Renal cortex interstitium (tissue), 11 donors: Measurements from ENCODE around the gene TRANK1. TPM values are rescaled to one million over a fixed set of nuclear protein-coding genes. Genes with fewer than 3 reads are reported as not detected.
"Not testable (repeated sequence)": the region's sequence is repeated elsewhere in the genome, so short reads cannot be mapped to it uniquely, and the experiment has no call there.

ENCODE experiments used
- DNase-seq, 11 donors: peaks; one replicate each; pipeline ENCODE4 v3.0.0-alpha.2; 2013; ENCODE audit warnings: low read depth in 9 of 11, low spot score in 4 of 11; ENCODE audit errors: extremely low read depth in 1 of 11
- polyA plus RNA-seq, 3 donors: library from polyadenylated mRNA; unstranded; fragments of 120-200 nt; gene quantifications; one replicate each; pipeline ENCODE4 v1.2.1, GENCODE V29; 2013; ENCODE audit not compliant: insufficient read length in 3 of 3

The TRANK1 gene
- polyA plus RNA-seq, 3 donors: 6.6 to 10.4 (median 8.8) TPM

DNA sequence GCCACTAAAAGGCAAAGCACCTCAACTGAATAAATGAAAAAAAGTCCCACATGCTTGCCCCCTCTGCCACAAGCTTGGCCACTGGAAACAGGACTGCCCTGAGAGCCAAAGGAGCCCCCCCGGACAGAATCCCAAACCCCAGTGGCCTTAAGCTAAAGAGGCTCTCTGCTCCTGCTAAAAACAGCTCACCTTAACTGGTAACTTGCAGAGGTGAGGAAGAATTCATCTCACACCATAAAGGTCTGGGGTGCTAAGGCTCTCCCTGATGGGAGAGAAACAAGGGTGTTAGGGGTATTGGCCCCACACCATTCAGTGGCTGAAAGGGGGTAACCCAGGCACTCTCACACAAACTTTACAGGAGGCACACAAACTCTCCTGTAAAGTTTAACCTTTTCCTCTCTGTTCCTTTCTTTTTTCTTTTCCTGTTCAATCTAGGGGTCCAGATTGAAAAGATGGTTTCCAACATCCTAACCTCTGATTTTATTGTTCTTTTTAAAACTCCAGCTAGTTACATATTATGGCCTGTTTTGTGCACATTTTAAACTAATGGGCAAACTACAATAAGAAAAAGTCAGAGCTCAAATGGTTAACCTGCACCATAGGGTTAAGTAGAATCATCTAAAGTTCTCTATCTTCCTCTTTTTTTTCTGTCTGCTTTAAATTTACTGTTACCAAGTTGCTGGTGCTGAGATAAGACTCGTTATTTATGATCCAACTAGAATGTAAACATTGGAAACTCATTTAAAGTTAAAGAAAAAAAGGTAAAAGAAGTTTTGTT is 19.9 kb downstream of the TRANK1 start:
- DNase-seq: no peak

DNA sequence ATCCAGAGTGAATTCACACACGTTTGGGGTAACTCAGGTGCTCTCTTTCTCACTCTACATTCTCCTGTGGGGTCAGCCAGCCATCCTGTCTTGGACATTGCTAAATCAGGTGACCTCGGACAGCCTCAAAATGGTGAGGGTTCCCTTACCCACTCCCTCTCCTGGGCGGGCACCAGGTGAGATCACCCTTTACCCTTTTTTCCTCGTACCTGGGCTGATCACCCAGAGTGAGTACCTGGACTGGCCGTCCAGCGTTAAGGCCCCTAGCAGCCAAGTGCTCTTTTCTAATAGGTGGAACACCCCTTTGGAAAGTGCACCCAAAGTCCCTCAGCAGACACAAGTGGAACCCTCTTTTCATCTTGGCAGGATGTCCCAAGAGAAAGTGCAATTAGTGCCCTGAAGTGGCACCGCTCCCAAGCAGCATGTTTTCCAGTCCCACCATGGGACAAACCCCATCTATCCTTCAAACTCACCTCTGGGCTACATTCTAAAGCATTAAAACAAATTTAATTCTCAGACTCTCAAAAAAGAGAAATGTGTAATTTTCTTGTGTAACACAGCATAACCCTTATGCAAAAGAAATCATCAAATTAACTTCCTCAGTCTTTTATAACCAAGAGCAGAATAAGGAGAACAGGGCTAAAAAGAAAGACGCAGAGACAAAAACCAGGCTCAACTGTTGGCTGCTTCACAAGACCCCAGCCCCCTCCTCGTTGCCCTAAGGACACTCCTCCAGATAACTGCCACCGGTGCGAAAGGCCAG is 20.7 kb downstream of the TRANK1 start:
- DNase-seq: no peak

DNA sequence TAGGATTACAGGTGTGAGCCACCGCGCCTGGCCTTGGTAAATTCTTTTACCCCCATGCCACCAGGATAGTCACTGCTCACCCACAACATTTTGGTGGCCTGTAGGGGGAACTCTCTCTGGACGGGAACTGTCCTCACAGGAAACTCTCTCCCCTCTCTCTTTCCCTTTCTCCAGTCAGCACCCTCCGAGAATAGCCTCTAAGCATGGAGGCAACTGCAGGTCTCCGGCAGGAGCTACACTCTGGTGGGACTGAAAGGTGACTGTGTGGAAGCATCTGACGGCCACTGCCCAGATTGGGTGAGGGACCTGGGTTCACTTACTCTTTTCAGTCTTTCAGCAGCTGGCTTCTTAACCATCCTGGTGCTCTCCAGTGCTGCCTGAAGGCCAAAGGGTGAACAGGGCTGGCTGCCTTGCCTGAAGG is 21.3 kb downstream of the TRANK1 start:
- DNase-seq: no peak

DNA sequence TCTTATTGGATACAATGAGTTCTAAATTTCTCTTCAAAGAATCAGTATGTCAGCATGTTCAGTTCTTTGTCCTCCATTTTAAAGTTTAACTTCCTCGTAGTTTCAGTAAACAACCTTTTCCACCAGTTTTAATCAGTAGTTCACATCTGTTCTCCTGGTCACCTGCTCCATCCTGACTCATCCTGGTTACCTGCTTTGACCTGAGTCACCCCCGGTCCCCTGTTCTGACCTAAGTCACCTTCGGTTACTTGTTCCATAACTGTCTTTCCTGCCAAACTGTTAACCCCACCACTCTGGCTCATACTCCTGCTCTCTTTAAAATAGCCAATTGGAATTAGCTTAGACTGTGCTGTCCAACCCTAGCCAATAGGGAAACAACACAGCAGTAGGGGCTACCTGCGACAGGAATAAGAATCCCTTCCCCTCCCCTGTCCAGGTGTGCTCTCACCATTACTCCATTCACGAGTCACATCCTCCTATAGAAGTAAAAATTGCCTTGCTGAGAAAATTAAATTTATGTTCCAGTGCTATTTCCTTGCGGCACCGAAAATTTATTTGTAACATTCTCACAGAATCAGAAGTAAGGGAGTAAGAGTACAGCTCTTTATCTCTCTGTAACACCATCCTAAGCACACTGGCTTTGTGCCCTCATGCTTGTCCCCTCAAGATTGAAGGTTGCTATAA is 23.8 kb downstream of the TRANK1 start:
- no peak for DNase-seq

DNA sequence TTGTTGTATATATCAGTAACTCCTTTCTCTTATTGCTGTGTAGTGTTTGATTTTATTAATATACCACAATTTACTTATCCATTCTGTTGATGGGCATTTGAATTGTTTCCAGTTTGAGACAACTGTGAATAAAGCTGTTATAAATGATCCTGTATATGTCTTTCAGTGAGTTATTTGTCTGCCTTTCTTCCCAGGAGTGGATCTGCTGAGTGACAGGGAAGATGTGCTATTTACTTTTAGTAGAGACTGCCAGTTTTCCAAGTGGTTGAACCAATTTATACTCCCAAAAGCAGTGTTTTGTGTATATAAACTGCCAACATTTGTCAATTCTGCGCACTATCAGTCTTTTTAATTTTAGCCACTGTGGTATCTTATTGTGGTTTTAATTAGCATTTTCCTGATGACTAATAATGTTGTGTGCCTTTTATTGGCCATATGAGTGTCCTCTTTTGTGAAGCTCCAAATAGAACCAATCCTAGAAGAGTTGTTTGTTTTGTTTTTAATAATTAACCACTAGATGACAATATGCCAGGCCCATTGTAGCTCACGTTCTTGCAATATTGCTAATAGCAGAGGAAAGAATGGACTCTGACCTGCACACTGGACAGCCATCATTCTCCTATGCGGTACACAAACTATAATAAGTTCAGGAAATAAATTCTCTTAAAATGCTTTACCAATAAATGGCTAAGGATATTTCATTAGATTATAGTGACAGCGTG is 25.3 kb downstream of the TRANK1 start:
- DNase-seq: no peak

DNA sequence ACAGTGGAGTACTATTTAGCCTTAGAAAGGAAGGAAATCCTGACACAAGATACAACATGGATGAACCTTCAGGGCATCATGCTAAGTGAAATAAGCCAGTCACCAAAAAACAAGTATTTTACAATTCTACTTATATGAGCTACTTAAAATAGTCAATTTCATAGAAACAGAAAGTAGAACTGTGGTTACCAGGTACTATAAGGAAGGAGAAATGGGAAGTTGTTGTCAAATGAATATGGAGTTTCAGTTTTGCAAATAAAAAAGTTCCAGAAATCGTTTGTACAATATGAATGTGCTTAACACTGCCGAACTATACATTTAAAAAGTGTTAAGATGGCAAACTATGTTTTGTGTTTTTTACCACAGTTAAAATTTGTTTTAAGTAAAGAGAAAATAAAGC is 26.8 kb downstream of the TRANK1 start:
- DNase-seq: no peak

DNA sequence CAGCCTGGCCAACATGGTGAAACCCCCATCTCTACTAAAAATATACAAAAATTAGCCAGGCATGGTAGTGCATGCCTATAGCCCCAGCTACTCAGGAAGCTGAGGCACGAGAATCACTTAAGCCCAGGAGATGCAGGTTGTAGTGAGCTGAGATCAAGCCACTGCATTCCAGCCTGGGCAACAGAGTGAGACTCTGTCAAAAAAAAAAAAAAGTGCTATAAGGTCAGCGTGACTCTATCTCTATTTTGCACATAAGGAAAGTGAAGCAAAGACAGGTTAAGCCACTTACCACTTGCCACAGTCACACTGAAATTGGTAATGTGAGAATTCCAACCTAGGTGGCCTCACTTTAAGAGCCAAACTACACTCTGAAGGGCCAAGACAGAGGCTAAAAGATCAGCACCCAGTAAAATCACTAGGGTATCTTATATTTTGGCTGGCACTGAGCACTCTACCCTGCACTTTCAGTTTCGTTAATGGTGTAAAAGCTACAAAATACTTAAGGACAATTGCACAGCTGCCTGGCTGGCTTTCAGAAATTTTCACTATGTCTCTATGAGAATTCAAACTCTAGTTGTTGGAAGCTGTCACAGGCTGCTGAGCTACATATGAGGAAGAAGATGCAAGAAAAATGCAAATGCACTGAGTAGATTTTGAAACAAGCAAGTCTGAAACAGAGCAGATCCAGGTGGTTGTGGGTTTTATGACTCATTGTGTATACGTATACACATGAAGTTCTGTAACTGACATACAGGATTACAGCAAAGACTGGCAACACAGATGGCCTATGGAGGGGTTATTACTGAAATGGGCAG is 32.7 kb downstream of the TRANK1 start:
- no peak for DNase-seq

DNA sequence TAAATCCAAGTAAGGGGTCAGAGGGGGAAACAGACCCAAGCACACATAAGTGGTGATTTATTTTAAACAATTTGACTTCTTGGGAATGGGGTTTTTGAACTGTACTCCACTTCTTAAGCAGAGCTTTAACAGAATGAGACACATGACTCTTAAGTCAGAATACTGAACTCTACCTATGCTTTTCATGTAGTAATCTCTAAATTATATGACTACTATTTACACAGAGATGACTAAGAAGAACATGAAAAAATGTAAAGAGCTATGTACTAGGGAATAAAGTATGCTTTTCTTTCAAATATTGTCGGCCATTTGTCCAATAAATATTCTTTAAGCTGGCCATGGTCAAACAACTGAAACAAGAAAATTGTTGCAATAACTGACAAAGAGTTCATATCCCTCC is 35.2 kb downstream of the TRANK1 start:
- no peak for DNase-seq

DNA sequence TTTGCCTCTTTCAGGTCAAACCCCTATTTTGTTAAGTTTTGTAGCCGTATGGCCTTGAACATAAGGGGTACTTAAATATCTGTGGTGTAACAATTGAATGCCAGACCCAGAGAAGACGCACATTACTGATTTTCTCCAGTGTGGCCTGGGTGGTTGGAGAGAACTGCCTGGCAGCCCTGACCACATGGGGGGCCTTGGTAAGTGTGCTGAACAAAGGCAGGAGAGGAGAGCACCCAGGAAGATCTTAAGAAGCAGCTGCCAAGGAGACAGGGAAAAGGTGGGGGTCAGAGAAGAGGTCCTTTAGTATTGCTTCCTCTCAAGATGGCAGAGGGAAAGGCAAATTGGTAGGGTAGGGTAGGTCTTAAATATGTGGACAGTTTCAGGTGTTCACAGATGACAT is 35.7 kb downstream of the TRANK1 start:
- DNase-seq: no peak

DNA sequence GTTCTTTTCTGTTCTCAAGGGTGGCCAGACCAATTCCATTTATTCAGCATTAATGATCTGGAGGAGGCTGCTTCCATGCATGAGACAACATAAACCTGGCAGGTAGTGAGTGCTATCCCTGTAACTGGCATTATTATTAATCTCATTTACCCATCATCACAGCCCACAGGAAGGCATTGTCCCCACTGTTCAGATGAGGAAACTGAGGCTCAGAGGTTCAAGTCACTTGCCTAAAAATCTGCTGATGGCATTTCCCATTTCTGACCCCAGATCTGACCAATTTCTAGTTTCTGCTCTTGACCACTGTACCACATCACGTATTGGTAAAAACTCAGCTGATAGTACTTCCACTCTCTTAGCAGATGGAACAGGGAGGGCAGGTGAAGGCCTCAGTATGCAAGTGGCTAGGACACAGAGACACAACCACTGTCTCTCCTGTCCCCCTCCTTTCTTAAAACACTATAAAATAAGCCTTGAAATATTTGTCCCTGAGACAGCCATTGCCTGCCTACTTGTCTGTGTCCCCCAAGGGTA is 36.1 kb downstream of the TRANK1 start:
- DNase-seq: no peak

DNA sequence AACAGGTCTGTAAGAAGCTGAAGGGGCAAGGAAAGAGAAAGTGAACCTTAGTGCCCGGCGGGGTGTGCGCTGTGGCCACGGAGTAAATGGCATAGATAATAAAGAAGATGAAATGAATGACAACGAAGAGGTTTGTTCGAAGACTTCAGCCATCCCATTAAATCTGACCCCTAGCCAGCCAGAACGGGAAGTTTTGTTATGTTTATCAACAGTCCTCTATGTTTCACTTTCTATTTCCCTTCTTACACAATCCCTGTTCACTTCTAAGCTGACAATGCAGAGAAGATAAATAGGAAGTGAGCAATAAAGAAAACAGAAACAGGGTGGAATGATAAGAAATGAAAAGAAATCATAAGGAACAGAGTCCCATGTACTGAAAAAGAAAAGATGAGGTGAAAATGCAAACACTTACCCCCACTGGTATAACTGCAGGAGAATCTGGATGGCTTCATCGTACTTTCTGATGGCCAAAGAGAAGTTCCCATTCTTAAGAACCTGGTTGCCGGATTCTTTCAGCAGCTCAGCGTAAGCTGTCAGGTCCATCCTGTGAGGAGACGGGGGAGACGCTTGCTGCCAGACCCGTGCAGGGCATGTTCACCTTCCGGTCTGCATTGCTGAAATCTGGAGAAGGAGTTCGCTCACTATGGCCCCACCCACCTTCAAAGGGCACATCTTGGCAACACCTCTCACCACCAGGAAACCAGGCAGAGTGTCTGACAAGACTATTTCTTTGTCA is 36.8 kb downstream of the TRANK1 start:
- DNase-seq: peak in 2 of 11 donors; percentile 33 to 35

DNA sequence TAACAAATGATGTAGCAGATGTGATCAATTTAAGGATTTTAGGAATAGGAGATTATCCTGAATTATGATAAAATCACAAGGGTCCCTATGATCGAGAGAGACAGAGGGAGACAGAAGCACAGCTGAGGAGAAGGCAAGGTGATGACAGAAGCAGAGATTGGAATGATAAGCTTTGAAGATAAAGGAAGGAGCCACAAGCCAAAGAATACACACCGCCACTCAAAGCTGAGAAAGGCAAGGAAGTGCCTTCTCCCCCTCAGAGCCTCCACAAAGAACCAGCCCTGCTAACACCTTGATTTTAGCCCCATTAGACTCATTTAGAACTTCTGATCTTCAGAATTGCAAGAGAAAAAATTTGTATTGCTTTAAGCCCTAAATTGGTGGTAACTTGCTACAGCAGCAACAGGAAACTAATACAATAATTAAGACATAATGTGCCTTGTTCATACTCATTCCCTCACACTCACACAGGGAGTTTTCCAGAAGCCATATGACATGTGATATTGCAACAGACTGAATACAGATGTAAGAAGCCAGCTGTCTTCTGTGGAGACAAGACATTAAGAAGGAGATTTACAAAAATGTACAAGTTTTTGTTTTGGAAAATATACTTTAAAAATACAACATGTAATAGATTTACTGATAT is 38.2 kb downstream of the TRANK1 start:
- no peak for DNase-seq

DNA sequence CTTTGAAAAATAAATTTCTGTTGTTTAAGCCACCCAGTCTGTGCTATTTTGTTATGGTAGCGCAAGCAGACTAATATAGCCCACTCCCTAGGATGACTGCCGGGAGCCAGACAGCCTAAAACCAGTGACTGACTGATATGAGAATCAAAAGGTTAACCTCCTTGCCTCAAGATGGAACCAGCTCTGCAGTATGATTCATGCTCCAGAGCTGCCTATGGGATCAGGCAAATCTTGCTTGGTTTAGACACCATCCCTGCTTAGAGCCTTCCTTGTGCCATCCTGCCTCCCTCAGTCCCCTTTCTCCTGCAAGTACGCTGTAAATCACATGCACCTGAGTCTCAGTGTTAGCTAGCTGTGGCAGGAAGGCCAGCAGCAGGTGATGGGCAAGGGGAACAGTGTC is 39.3 kb downstream of the TRANK1 start:
- no peak for DNase-seq

DNA sequence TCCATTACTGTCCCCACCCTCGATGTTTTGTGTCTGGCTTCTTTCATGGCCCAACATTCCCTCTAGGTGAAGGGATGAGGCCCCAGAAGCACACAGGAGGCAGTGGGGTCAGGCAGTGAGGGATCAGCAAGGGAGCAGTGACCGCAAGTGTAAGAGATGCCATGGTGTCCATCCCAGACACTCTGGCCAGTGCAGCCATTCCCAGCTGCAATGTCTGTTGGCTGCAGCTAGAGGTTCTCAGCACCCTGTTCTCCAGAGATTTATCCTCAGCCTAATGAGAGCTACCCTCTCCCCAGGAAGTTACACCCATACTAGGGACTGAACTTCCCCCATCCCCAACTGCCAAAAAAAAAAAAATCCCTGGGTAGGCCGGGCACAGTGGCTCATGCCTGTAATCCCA is 40.2 kb downstream of the TRANK1 start:
- DNase-seq: no peak

DNA sequence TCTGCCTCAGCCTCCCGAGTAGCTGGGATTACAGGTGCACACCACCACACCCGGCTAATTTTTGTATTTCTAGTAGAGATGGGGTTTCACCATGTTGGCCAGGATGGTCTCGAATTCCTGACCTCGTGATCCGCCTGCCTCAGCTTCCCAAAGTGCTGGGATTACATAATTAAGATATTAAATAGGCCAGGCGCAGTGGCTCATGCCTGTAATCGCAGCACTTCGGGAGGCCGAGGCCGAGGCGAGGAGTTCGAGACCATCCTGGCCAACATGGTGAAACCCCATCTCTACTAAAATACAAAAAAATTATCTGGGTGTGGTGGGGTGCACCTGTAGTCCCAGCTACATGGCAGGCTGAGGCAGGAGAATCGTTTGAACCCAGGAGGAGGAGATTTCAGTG is 40.8 kb downstream of the TRANK1 start:
- DNase-seq: not testable (repeated sequence)

DNA sequence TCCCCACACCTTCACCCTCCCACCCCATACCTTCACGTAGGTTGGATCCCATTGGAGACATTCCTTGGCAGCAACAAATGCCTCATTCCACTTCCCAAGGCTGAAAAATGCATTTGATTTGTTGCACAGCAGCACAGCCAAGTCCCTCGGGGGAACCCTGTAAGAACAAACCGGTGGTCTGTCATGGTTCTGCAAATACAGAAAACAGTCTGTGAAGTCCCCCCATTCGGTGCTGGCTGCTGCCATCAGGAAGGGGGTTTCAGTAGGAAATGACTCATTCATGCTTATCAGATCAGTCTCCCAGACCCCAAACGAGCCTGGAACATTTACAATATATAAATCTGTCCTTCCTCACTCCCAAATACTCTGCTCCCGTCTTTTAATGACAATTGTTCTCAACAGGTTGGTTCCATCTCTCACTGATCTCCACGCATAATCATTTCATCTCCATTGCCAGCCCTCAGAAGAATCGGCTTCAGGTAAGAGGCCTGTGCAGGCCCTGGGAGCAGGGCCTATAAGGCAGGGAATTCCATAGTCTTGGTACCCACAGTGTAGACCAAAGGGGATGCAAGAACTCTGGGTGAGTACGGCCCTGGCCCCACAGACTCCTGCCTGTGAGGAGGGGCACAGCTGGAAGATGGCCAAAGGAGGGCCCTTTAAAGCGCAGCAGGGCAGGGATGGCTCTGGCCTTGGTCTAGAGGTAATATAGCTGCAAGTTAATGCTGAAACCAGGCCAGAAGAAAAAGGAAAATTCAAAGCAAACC is 41.6 kb downstream of the TRANK1 start:
- no peak for DNase-seq

DNA sequence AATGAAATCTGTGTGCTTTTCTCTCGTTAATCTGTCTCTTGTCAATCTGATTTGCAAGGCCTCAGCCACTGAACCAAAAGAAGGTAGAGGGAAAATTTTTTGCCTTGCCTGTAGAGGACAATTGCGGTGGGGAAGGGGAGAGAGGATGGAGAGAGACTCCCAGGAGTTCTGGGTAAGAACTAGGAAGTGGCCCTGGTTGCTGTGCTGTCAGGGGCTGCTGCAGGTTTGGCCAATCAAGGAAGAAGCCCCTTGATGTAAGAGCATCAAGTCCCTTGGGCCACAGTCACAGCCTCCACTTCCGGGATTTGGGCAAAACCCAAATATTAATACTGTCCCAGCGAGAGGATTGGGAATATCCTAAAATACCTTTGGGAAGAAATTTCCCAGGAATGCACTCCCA is 43.3 kb downstream of the TRANK1 start:
- DNase-seq: no peak
